Hypothalamus (tissue), 51 donors: Measurements from ENCODE around the gene TBC1D28.
A peak's percentile ranks its signal among the peaks of the same experiment; 100 is the strongest.
"Not testable (repeated sequence)": the region's sequence is repeated elsewhere in the genome, so short reads cannot be mapped to it uniquely, and the experiment has no call there.

ENCODE experiments used
- DNase-seq, 51 donors: peaks; one replicate each; lab custom pipeline; 2025; lab: John Stamatoyannopoulos, UW

The TBC1D28 gene

DNA sequence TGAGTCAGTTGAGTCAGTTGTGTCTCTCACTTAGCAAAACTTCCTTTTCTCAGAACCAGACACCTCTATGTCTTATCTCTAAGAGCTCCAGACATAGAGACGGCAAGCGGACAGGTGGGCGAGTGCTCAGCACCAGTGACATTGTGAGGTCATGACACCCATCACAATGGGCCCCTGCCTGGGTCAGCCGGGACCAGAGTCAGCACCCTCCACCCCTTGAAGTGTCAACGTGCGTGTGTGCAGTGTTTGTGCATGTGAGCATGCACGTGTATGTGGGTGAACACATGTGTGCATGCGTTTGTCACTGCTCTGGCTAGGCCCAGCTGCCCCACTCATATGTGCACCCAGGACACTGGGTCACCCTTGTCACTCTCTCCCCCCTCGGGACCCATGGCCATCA, at the start of gene TBC1D28:
TBC1D28 (minus strand) TSS at position 101 of the 400 bp plus-strand sequence. CDS start 3,039 bp downstream, outside the sequence.
- not testable (repeated sequence) for DNase-seq

DNA sequence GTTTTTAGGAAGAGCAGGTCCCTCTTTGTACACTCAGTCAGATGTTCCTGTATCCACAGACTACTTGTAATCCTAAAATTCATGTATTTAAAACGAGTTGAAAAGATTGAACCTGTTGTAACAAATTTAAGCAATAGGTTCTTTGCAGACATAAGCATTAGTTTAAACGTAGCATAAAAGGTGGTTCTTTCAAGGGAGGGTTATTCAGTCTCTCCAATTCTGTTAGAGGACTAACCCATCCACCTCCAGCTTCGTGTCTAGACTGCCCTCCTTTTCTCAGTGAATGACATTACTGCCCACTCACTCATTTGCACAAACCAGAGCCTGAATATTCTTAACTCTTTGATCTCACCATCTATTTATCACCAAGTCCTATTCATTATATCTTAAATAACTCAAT, 38.5 kb upstream of the TBC1D28 start:
- not testable (repeated sequence) for DNase-seq

GRCh38 chr17:18681767-18682571, 37.8 kb upstream of the TBC1D28 start, which contains the start of gene FOXO3B:
TSS of gene FOXO3B (minus strand) at chr17:18682314. CDS start at chr17:18681651, 663 bp downstream.
- peak in 48 of 51 donors; percentile 9 to 96 (median 69) for DNase-seq

DNA sequence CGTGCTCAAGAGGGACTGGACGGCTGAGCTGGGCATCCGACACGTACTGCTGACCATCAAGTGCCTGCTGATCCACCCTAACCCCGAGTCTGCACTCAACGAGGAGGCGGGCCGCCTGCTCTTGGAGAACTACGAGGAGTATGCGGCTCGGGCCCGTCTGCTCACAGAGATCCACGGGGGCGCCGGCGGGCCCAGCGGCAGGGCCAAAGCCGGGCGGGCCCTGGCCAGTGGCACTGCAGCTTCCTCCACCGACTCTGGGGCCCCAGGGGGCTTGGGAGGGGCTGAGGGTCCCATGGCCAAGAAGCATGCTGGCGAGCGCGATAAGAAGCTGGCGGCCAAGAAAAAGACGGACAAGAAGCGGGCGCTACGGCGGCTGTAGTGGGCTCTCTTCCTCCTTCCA, 33.2 kb upstream of the TBC1D28 start:
- not testable (repeated sequence) for DNase-seq

- DNase-seq: not testable (repeated sequence)
These were observed 32.7 kb upstream of the TBC1D28 start for GRCh38 chr17:18676928-18677327.

DNA sequence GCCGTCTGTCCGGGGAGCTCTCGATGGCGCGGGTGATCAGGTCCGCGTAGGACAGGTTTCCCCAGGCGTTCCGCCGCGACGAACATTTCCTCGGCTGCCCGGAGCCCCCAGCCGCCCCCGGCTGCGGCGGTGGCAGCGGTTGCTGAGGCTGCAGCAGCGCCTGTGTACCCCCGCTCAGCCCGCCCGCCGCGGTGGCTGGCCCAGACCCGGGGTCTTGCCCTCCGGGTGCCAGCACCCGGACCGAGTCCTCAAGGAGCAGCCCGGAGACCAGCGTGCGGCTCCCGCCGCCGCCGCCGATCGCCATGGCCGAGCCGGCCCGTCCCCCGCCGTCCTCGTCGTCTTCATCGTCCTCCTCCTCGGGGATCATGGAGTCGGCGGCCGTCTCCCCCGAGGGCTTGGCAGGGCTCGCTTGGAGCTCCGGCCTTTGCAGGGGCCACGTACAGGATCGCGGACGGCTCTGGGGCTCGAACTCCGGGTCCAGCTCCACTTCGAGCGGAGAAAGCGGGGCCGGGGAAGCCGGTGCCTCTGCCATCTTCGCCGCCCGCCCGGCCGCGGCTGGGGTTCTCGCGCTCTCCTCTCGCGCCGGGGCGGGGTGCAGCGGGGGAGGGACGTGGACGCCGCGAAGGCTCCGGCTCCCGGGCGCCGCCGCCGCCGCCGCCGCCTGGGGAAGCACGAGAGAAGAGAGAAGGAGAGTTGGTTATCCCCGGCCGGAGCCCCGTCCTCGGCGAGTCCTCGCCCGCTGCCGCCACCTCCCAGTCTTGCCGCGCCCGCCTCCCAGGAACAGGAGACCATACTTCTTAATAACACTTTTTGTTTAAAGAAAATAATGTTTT, 28.4 kb upstream of the TBC1D28 start:
- DNase-seq: not testable (repeated sequence)

DNA sequence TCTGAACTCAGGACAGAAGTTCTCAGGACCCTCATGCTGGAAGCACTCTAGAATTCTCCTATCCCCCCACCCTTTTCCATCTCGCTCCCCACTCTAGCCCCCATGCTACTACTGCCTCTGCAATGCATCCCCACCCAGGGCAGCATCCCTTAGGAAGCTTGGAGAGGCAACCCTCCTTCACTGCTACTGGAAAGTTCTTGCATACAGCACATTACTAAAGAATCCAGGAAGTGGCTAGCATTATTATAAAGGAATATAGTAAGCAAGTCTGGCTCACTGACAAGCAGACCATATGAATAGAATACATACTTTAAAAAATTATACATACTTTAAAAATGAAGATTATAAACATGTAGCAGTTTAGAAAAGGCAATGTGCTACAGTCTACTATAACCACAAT, 24.4 kb upstream of the TBC1D28 start:
- DNase-seq: not testable (repeated sequence)

- DNase-seq: not testable (repeated sequence)
These were observed 23.3 kb upstream of the TBC1D28 start for GRCh38 chr17:18667535-18667934.

- not testable (repeated sequence) for DNase-seq
These were observed 22.1 kb upstream of the TBC1D28 start for GRCh38 chr17:18666326-18666725.

DNA sequence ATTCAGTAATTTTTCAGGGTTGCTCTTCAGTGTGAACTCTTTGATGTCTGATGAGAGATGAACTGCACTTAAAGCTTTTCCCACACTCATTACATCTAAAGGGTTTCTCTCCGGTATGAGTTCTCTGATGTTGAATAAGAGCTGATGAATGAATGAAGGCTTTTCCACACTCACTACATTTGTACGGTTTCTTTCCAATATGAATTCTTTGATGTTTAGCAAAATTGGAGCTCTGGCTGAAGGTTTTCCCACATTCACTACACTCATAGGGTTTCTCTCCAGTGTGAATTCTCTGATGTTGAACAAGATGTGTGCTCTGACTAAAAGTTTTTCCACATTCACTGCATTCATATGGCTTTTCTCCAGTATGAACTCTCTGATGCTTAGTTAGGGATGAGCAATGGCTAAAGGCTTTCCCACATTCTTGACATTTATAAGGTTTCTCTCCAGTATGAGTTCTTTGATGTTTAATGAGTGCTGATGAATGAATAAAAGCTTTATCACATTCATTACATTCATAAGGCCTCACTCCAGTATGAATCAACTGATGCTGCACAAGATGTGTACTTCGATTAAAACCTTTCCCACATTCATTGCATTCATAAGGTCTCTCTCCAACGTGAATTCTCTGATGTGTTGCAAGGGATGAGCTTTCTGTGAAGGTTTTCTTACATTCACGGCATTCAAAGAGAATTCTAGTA, 17.9 kb upstream of the TBC1D28 start:
- DNase-seq: not testable (repeated sequence)

DNA sequence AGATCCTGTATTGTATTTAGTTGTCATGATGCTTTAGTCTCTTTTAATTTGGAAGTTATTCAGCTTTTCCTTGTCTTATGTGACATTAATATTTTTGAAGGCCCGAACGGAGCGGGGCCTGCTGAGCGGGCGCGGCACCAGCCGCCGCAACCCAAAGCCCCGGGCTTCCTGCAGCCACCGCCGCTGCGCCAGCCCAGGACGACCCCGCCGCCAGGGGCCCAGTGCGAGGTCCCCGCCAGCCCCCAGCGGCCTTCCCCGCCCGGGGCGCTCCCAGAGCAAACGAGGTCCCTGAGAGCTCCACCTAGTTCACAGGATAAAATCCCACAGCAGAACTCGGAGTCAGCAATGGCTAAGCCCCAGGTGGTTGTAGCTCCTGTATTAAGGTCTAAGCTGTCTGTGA, 5.9 kb upstream of the TBC1D28 start:
- DNase-seq: not testable (repeated sequence)

GRCh38 chr17:18643124-18643523, 1.1 kb downstream of the TBC1D28 start:
- DNase-seq: not testable (repeated sequence)

DNA sequence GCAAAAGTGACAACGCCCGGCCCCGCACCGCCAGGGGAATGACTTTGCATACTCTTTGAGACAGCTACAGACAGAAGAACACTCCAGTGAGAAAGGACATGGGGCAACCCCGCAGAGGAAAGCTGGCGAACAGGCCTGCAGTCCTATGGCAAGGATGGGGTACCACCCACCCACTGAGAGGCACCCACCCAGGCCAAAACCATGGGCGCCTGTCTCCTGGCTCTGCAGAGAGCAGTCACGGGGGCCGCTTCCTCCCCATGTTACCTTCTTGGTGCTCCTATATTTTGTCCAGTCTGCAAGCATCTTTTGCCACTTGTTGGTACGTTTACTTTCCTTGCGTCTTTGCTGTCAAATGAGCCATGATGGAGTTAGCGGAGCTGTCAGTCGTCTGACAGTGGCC, 5.8 kb downstream of the TBC1D28 start:
- not testable (repeated sequence) for DNase-seq

- DNase-seq: not testable (repeated sequence)
These were observed 8.0 kb downstream of the TBC1D28 start for GRCh38 chr17:18636237-18636636.

DNA sequence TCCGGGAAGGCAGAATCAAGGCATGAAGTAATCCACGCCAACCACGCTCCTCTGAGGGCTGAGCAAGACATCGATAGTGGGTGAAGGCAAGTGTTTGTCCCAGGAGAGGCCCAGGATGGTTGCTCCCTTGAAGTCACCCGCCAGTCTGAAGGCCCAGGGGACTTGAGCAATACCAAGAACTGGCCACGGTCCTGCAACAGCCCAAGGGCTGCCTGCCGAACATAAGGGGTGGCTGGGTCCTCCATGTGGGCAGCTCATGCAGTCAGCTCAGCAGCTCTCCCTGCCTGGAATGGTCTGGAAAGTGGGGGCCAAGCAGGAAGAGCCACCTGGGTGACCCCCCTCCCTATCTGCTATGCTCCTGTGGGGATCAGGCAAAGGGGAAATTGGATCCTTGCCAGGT, 8.4 kb downstream of the TBC1D28 start:
- DNase-seq: not testable (repeated sequence)

GRCh38 chr17:18634550-18635263, 9.5 kb downstream of the TBC1D28 start:
- not testable (repeated sequence) for DNase-seq

GRCh38 chr17:18626152-18626870, 17.9 kb downstream of the TBC1D28 start:
- DNase-seq: no peak

- DNase-seq: peak in 50 of 51 donors; percentile 7 to 98 (median 81)
These were observed 18.6 kb downstream of the TBC1D28 start for GRCh38 chr17:18625509-18626104.
